Measurements from ENCODE around the gene NFE2L2.
A peak's percentile ranks its signal among the peaks of the same experiment; 100 is the strongest.
"Not testable (repeated sequence)": the region's sequence is repeated elsewhere in the genome, so short reads cannot be mapped to it uniquely, and the experiment has no call there.

The NFE2L2 gene

DNA sequence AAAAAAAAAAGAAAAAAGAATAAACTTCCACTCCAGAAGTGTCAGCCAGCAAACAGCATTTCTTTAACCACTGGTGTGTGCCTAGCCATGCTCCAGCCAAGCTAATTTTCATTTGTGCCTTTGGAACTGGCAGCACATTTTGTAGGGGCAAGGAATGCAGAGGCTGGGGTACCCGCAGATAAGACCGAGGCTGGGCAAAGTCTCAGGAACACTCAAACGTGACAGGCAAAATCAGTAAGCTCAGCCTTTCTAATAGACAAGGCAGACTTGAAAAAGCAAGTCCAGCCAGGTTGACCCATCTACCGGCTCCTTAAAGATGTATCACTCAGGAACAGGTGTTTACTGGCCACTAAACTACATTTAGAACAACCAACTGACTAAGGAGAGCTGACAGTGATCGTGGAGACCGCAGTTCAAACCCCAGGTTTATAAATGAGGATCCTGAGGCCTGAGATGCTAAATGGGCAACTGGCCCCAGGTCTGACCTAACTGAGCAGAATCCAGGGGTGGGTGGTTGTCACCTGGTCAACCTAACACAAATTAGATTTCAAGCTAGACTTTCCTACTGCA, 16.7 kb downstream of the NFE2L2 start:
- H3K9ac ChIP-seq (ENCODE audit: low read depth in 1 of 2, low read length in 2 of 2): no peak overlapping the region
- no peak overlapping the region for H3K27ac ChIP-seq (ENCODE audit: low read depth, low read length)
- peaks cover 3 to 5% of the 10 kb centered on the region in 2 donors for H3K36me3 ChIP-seq (ENCODE audit: control insufficient read depth in 1 of 2, insufficient read depth in 2 of 2, low read length in 2 of 2)
- no peaks in the 10 kb centered on the region for H3K27me3 ChIP-seq (ENCODE audit: control insufficient read depth in 1 of 2, insufficient read depth in 2 of 2, low read length in 2 of 2)
- no peaks in the 10 kb centered on the region for H3K9me3 ChIP-seq (ENCODE audit: control insufficient read depth in 1 of 2, low read length in 2 of 2)
- peaks cover 58 to 69% of the 10 kb centered on the region in 2 donors for H3K4me1 ChIP-seq (ENCODE audit: control insufficient read depth in 1 of 2, insufficient read depth in 2 of 2, low read length in 2 of 2)
- H3K4me3 ChIP-seq (ENCODE audit: low read depth in 1 of 2, low read length in 2 of 2): no peak overlapping the region

DNA sequence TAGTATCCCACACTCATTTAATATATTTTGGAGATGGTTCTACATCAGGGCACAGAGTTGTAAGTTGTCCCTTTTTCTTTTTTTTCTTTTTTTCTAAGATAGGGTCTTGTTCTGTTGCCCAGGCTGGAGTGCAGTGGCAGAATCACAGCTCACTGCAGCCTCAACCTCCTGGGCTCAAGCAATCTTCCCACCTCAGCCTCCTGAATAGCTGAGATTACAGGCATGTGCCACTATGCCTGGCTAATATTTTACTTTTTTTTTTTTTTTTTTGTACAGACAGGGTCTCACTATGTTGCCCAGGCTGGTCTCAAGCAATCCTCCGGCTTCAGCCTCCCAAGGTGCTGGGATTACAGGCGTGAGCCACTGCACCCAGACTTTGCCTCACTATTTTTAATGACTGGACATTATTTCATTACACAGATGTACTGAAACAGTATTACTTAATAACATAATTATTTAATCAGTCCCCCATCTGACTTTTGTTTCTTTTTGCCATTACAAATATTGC, 17.9 kb downstream of the NFE2L2 start:
- not testable (repeated sequence) for H3K4me3 ChIP-seq (ENCODE audit: low read depth in 1 of 2, low read length in 2 of 2); H3K27me3 ChIP-seq (ENCODE audit: control insufficient read depth in 1 of 2, insufficient read depth in 2 of 2, low read length in 2 of 2); H3K9me3 ChIP-seq (ENCODE audit: control insufficient read depth in 1 of 2, low read length in 2 of 2); H3K36me3 ChIP-seq (ENCODE audit: control insufficient read depth in 1 of 2, insufficient read depth in 2 of 2, low read length in 2 of 2); H3K27ac ChIP-seq (ENCODE audit: low read depth, low read length); H3K9ac ChIP-seq (ENCODE audit: low read depth in 1 of 2, low read length in 2 of 2)
- H3K4me1 ChIP-seq (ENCODE audit: control insufficient read depth in 1 of 2, insufficient read depth in 2 of 2, low read length in 2 of 2): peaks cover 60 to 71% of the 10 kb centered on the region in 2 donors

DNA sequence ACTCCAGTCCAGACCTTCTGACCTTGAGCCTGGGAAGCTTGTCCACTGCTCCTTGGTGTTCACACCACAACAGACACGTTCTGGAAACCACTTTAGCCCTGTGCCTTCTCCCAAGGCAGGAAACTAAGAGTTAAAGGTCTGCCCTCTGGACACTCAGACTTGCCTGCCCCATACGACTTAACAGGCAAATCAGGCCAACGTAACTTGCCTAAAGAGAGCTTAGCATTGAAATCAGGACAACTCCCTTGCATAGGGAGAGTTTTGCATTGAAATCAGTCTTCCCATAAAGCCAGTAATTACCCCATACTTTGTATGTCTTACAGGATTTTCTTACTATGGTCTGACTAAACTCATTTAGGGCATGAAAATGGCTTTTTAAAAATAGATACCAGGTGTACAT, 18.5 kb downstream of the NFE2L2 start:
- Histone ChIP-seq H3K9me3 (ENCODE audit: control insufficient read depth in 1 of 2, low read length in 2 of 2) (no peaks in the 10 kb centered on the region), H3K9ac (ENCODE audit: low read depth in 1 of 2, low read length in 2 of 2) (no peak overlapping the region), H3K36me3 (ENCODE audit: control insufficient read depth in 1 of 2, insufficient read depth in 2 of 2, low read length in 2 of 2) (peaks cover 1 to 5% of the 10 kb centered on the region in 2 donors), H3K4me3 (ENCODE audit: low read depth in 1 of 2, low read length in 2 of 2) (no peak overlapping the region), H3K27ac (ENCODE audit: low read depth, low read length) (peak overlapping the region; percentile 22), H3K27me3 (ENCODE audit: control insufficient read depth in 1 of 2, insufficient read depth in 2 of 2, low read length in 2 of 2) (no peaks in the 10 kb centered on the region), H3K4me1 (ENCODE audit: control insufficient read depth in 1 of 2, insufficient read depth in 2 of 2, low read length in 2 of 2) (peaks cover 60 to 71% of the 10 kb centered on the region in 2 donors)

DNA sequence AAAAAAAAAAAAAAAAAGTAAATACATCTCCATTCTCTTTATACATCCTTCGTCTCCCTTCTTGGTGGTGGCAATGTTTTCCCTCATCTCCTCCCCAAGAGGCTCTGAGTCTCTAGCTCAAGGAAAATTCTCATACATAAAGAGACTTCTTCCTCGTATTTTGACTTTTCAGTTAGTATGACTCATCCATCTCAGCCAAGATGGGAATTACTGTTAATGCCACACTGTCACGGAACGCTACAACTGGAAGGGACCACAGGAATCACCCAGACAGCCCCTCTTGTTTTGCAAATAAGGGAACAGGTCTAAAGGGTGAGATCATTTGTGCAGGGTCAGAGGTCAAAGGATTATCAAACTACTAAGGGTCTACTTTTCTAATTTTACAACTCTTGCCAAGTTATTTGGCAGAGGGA, 19.5 kb downstream of the NFE2L2 start:
- Histone ChIP-seq H3K4me3 (ENCODE audit: low read depth in 1 of 2, low read length in 2 of 2) (no peak overlapping the region), H3K27ac (ENCODE audit: low read depth, low read length) (no peak overlapping the region), H3K4me1 (ENCODE audit: control insufficient read depth in 1 of 2, insufficient read depth in 2 of 2, low read length in 2 of 2) (peaks cover 62 to 73% of the 10 kb centered on the region in 2 donors)

DNA sequence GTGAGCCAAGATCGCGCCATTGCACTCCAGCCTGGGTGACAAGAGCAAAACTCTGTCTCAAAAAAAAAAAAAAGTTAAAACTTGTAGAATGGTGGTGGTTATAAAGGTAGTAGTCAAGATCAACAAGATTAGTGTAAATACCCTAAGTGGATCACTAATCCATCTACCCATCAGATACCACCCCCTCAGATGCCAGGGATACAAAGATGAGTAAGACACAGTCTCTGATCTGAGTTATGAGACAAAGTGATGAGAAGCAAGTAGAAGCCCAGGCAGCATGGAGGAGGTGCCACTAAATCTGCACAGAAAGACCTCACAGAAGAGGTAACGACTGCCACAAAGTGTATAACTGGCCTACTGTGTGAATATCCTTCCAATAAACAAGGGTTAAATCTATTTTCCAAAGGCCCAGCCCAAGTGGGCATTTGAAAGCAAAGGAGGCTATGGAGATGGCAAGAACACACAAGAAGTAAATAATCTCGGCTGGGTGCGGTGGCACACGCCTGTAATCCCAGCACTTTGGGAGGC, 20.2 kb downstream of the NFE2L2 start:
- Histone ChIP-seq H3K36me3 (ENCODE audit: control insufficient read depth in 1 of 2, insufficient read depth in 2 of 2, low read length in 2 of 2) (peaks cover 0 to 5% of the 10 kb centered on the region in 2 donors), H3K27ac (ENCODE audit: low read depth, low read length) (no peak overlapping the region), H3K9me3 (ENCODE audit: control insufficient read depth in 1 of 2, low read length in 2 of 2) (no peaks in the 10 kb centered on the region), H3K4me3 (ENCODE audit: low read depth in 1 of 2, low read length in 2 of 2) (no peak overlapping the region), H3K9ac (ENCODE audit: low read depth in 1 of 2, low read length in 2 of 2) (no peak overlapping the region), H3K27me3 (ENCODE audit: control insufficient read depth in 1 of 2, insufficient read depth in 2 of 2, low read length in 2 of 2) (no peaks in the 10 kb centered on the region), H3K4me1 (ENCODE audit: control insufficient read depth in 1 of 2, insufficient read depth in 2 of 2, low read length in 2 of 2) (peaks cover 69 to 77% of the 10 kb centered on the region in 2 donors)

More for the DNA sequence above, 19.5 kb downstream of the NFE2L2 start:
- no peaks in the 10 kb centered on the region for H3K27me3 ChIP-seq (ENCODE audit: control insufficient read depth in 1 of 2, insufficient read depth in 2 of 2, low read length in 2 of 2)
- no peaks in the 10 kb centered on the region for H3K9me3 ChIP-seq (ENCODE audit: control insufficient read depth in 1 of 2, low read length in 2 of 2)
- peaks cover 0 to 5% of the 10 kb centered on the region in 2 donors for H3K36me3 ChIP-seq (ENCODE audit: control insufficient read depth in 1 of 2, insufficient read depth in 2 of 2, low read length in 2 of 2)
- no peak overlapping the region for H3K9ac ChIP-seq (ENCODE audit: low read depth in 1 of 2, low read length in 2 of 2)

DNA sequence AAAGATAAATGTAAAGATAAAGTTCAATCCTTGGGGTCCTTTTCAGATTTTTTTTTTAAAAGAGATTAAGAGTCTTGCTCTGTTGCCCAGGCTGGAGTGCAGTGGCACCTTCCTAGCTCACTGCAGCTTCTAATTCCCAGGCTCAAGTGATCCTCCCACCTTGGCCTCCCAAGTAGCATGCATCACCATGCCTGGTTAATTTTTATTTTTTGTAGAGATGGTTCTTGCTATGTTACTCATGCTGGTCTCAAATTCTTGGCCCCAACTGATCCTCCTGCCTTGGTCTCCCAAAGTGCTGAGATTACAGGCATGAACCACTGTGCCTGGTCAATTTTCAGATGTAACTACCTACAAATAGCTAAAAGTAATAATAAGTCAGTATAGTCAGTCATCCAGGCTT, 21.1 kb downstream of the NFE2L2 start:
- Histone ChIP-seq H3K27me3 (ENCODE audit: control insufficient read depth in 1 of 2, insufficient read depth in 2 of 2, low read length in 2 of 2) (no peaks in the 10 kb centered on the region), H3K9me3 (ENCODE audit: control insufficient read depth in 1 of 2, low read length in 2 of 2) (no peaks in the 10 kb centered on the region), H3K4me3 (ENCODE audit: low read depth in 1 of 2, low read length in 2 of 2) (no peak overlapping the region), H3K27ac (ENCODE audit: low read depth, low read length) (peak overlapping the region; percentile 72), H3K36me3 (ENCODE audit: control insufficient read depth in 1 of 2, insufficient read depth in 2 of 2, low read length in 2 of 2) (peaks cover 0 to 5% of the 10 kb centered on the region in 2 donors), H3K4me1 (ENCODE audit: control insufficient read depth in 1 of 2, insufficient read depth in 2 of 2, low read length in 2 of 2) (peaks cover 77 to 85% of the 10 kb centered on the region in 2 donors), H3K9ac (ENCODE audit: low read depth in 1 of 2, low read length in 2 of 2) (no peak overlapping the region)

DNA sequence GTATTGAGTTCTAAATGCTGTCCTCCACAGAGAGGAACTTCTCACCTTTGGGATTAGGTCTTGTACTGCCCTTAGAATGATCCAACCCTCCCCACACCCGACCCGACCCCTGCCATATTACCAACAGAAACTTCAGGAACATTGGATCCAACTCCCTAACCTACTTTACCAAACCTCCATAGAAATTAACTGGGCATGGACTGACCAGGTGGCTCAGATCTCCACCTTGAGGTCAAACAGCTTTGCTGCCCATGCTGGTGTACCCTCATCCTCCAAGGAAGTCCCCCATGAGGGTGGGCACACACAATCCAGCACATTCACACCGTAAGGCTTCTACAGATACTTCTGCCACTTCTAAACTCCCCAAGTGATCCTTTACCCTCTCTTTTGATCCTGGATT, 21.5 kb downstream of the NFE2L2 start:
- H3K27ac ChIP-seq (ENCODE audit: low read depth, low read length): peak overlapping the region; percentile 72
- no peaks in the 10 kb centered on the region for H3K9me3 ChIP-seq (ENCODE audit: control insufficient read depth in 1 of 2, low read length in 2 of 2)
- H3K4me3 ChIP-seq (ENCODE audit: low read depth in 1 of 2, low read length in 2 of 2): no peak overlapping the region
- H3K4me1 ChIP-seq (ENCODE audit: control insufficient read depth in 1 of 2, insufficient read depth in 2 of 2, low read length in 2 of 2): peaks cover 79 to 88% of the 10 kb centered on the region in 2 donors
- H3K27me3 ChIP-seq (ENCODE audit: control insufficient read depth in 1 of 2, insufficient read depth in 2 of 2, low read length in 2 of 2): no peaks in the 10 kb centered on the region
- H3K9ac ChIP-seq (ENCODE audit: low read depth in 1 of 2, low read length in 2 of 2): peak overlapping the region in 1 of 2 donors; percentile 7
- H3K36me3 ChIP-seq (ENCODE audit: control insufficient read depth in 1 of 2, insufficient read depth in 2 of 2, low read length in 2 of 2): peaks cover 0 to 5% of the 10 kb centered on the region in 2 donors

DNA sequence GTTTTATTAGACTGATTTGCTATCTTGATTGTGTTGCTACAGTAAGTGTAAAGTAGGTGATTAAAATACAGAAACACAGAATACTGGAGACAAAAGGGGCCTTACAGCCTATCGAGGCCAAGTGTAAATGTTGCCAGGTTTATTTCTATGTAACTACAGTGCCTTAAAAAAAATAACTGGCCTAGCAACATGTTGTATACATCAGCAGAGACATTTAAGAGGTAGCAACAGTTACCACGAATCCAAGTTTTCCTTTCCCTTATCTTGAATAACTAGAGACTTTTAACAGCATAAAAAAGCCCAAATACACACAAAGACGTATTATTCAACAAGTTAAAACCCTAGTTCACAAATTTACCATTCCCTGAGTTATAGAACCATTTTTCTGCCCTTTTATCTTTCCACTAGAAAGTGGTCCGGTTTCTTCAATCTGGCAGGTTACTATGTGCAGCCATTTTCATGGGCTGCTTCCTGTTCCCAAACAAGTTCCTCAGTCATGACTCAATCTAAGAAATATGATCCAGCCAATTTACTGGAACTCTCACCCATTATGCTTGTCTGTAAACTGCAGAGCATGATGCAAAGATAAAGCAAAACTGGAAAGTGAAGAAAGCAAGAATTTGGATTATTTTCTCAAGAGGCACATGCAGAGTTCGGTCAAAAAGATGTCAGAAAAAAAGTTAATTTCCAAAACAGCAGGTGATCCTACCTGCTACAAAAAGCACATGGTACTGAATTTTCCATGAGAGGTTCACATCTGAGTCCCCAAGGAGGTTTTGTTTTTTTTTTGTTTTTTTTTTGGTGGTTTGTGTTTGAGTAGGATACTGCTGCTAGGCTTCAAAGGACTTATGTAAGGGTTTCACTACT, 22.2 kb downstream of the NFE2L2 start:
- Histone ChIP-seq H3K9ac (ENCODE audit: low read depth in 1 of 2, low read length in 2 of 2) (peak overlapping the region in 1 of 2 donors; percentile 11), H3K9me3 (ENCODE audit: control insufficient read depth in 1 of 2, low read length in 2 of 2) (no peaks in the 10 kb centered on the region), H3K27me3 (ENCODE audit: control insufficient read depth in 1 of 2, insufficient read depth in 2 of 2, low read length in 2 of 2) (no peaks in the 10 kb centered on the region), H3K4me3 (ENCODE audit: low read depth in 1 of 2, low read length in 2 of 2) (peak overlapping the region; percentile 5 to 28), H3K4me1 (ENCODE audit: control insufficient read depth in 1 of 2, insufficient read depth in 2 of 2, low read length in 2 of 2) (peaks cover 80 to 88% of the 10 kb centered on the region in 2 donors), H3K27ac (ENCODE audit: low read depth, low read length) (peak overlapping the region; percentile 72), H3K36me3 (ENCODE audit: control insufficient read depth in 1 of 2, insufficient read depth in 2 of 2, low read length in 2 of 2) (peaks cover 0 to 5% of the 10 kb centered on the region in 2 donors)

DNA sequence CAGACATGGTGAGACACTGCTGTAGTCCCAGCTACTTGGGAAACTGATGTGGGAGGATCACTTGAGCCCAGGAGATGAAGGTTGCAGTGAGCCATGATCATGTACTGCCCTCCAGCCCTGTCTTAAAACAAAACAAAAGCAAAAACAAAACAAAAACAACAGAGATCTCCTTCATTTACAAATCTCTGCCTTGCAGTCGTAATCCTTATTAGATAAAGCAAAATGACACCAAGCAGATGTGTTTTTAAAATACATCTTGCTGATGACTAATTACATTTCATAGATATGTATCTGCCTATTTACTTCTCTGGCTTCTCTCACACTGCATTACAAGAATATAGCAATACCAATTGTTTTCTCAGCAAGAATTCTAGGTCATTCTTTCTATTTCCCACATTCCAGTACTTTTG, 22.8 kb downstream of the NFE2L2 start:
- H3K4me3 ChIP-seq (ENCODE audit: low read depth in 1 of 2, low read length in 2 of 2): peak overlapping the region in 1 of 2 donors; percentile 5
- H3K4me1 ChIP-seq (ENCODE audit: control insufficient read depth in 1 of 2, insufficient read depth in 2 of 2, low read length in 2 of 2): peaks cover 79 to 87% of the 10 kb centered on the region in 2 donors
- no peaks in the 10 kb centered on the region for H3K9me3 ChIP-seq (ENCODE audit: control insufficient read depth in 1 of 2, low read length in 2 of 2)
- peak overlapping the region in 1 of 2 donors; percentile 11 for H3K9ac ChIP-seq (ENCODE audit: low read depth in 1 of 2, low read length in 2 of 2)
- peak overlapping the region; percentile 50 for H3K27ac ChIP-seq (ENCODE audit: low read depth, low read length)
- H3K27me3 ChIP-seq (ENCODE audit: control insufficient read depth in 1 of 2, insufficient read depth in 2 of 2, low read length in 2 of 2): no peaks in the 10 kb centered on the region
- peaks cover 5% of the 10 kb centered on the region in 2 donors for H3K36me3 ChIP-seq (ENCODE audit: control insufficient read depth in 1 of 2, insufficient read depth in 2 of 2, low read length in 2 of 2)

Data from duodenal mucosa (tissue), 2 donors.